WTC11 (cell line): Measurements from ENCODE around the gene FNDC3B. TPM values are rescaled to one million over a fixed set of nuclear protein-coding genes. Genes with fewer than 3 reads are reported as not detected.

Source experiments
- ATAC-seq: fragments of 200-7000 bp; cut with Tn5 transposase; 2 replicates; pipeline ENCODE4 v1.10.0; 2021; ENCODE audit warnings: mild to moderate bottlenecking, moderate library complexity
- CTCF ChIA-PET: fragments of 300-600 bp; sonication (Branson Sonifier 250); formaldehyde crosslinking; loops from one replicate; lab custom pipeline; 2021; ENCODE audit warnings: antibody characterized with exemption; lab: Charles Lee
- POLR2A ChIA-PET: fragments of 350-600 bp; sonication (Branson Sonifier 250); formaldehyde crosslinking; loops from one replicate; lab custom pipeline; 2021; ENCODE audit warnings: antibody characterized with exemption; lab: Charles Lee
- DNase-seq: peaks from one replicate; pipeline ENCODE4 v3.0.0; 2021; ENCODE audit warnings: low spot score
- H3K27ac Mint-ChIP-seq: 2 replicates; pipeline ENCODE4 v1.8.0; 2021; ENCODE audit warnings: mixed read lengths
- H3K27me3 Mint-ChIP-seq: 2 replicates; pipeline ENCODE4 v1.8.0; 2021; ENCODE audit warnings: low read depth, mild to moderate bottlenecking, moderate library complexity, mixed read lengths
- H3K36me3 Mint-ChIP-seq: 2 replicates; pipeline ENCODE4 v1.8.0; 2021; ENCODE audit warnings: mixed read lengths
- H3K4me1 Mint-ChIP-seq: 2 replicates; pipeline ENCODE4 v1.8.0; 2022; ENCODE audit warnings: mixed read lengths
- H3K4me3 Mint-ChIP-seq: 2 replicates; pipeline ENCODE4 v1.8.0; 2021; ENCODE audit warnings: mild to moderate bottlenecking, moderate library complexity, mixed read lengths
- H3K9me3 Mint-ChIP-seq: 2 replicates; pipeline ENCODE4 v1.8.0; 2021; ENCODE audit warnings: mixed read lengths
- AR ChIP-seq: fragments of 250-450 bp; sonication (Bioruptor Pico); IDR thresholded peaks from 2 replicates; pipeline ENCODE4 v1.9.0; 2021; ENCODE audit warnings: mild to moderate bottlenecking
- CREB1 ChIP-seq: sonication (generic); formaldehyde crosslinking; IDR thresholded peaks from 2 replicates; pipeline ENCODE4 v1.8.0; 2023; ENCODE audit warnings: mild to moderate bottlenecking, missing genetic modification reagents
- CREM ChIP-seq: sonication (generic); formaldehyde crosslinking; IDR thresholded peaks from 2 replicates; pipeline ENCODE4 v1.8.1; 2022; ENCODE audit warnings: mild to moderate bottlenecking, missing genetic modification reagents, moderate library complexity
- E2F1 ChIP-seq: sonication (generic); formaldehyde crosslinking; IDR thresholded peaks from 2 replicates; pipeline ENCODE4 v1.8.0; 2022; ENCODE audit warnings: mild to moderate bottlenecking, missing genetic modification reagents
- GABPB1 ChIP-seq: sonication (generic); formaldehyde crosslinking; IDR thresholded peaks from 2 replicates; pipeline ENCODE4 v1.8.1; 2023; ENCODE audit warnings: mild to moderate bottlenecking, missing genetic modification reagents
- GTF2I ChIP-seq: fragments of 250-450 bp; sonication (Bioruptor Pico); conservative IDR thresholded peaks from 2 replicates; pipeline ENCODE4 v1.4.0; 2021; ENCODE audit warnings: mild to moderate bottlenecking
- NFYB ChIP-seq: sonication (generic); formaldehyde crosslinking; conservative IDR thresholded peaks from 2 replicates; pipeline ENCODE4 v1.8.0; 2022; ENCODE audit warnings: low read depth, missing genetic modification reagents
- NR3C1 ChIP-seq: sonication (generic); formaldehyde crosslinking; conservative IDR thresholded peaks from 2 replicates; pipeline ENCODE4 v1.8.1; 2023; ENCODE audit warnings: low read depth, mild to moderate bottlenecking, missing genetic modification reagents
- PREB ChIP-seq: sonication (generic); formaldehyde crosslinking; IDR thresholded peaks from 2 replicates; pipeline ENCODE4 v1.8.1; 2022; ENCODE audit warnings: mild to moderate bottlenecking, missing genetic modification reagents, moderate library complexity, borderline replicate concordance
- SOX15 ChIP-seq: fragments of 250-450 bp; sonication (Bioruptor Pico); IDR thresholded peaks from 2 replicates; pipeline ENCODE4 v1.9.0; 2021; ENCODE audit warnings: mild to moderate bottlenecking
- STAT6 ChIP-seq: sonication (generic); formaldehyde crosslinking; conservative IDR thresholded peaks from 2 replicates; pipeline ENCODE4 v1.8.1; 2023; ENCODE audit warnings: mild to moderate bottlenecking, low read depth, missing genetic modification reagents, moderate library complexity
- TCF7 ChIP-seq: sonication (generic); formaldehyde crosslinking; IDR thresholded peaks from 2 replicates; pipeline ENCODE4 v1.8.0; 2022; ENCODE audit warnings: mild to moderate bottlenecking, low read depth, missing genetic modification reagents, moderate library complexity
- USF1 ChIP-seq: sonication (generic); formaldehyde crosslinking; IDR thresholded peaks from 2 replicates; pipeline ENCODE4 v1.8.0; 2022; ENCODE audit warnings: mild to moderate bottlenecking, missing genetic modification reagents
- ZMAT4 ChIP-seq: fragments of 250-450 bp; sonication (Bioruptor Pico); IDR thresholded peaks from 2 replicates; pipeline ENCODE4 v1.9.0; 2021; ENCODE audit warnings: mild to moderate bottlenecking
- ZNF121 ChIP-seq: sonication (generic); formaldehyde crosslinking; IDR thresholded peaks from 2 replicates; pipeline ENCODE4 v1.8.0; 2023; ENCODE audit warnings: missing genetic modification reagents
- ZNF138 ChIP-seq: sonication (generic); formaldehyde crosslinking; conservative IDR thresholded peaks from 2 replicates; pipeline ENCODE4 v1.8.1; 2022; ENCODE audit warnings: mild to moderate bottlenecking, moderate library complexity, missing genetic modification reagents
- ZNF425 ChIP-seq: fragments of 250-450 bp; sonication (Bioruptor Pico); conservative IDR thresholded peaks from 2 replicates; pipeline ENCODE4 v1.9.0; 2021; ENCODE audit warnings: mild to moderate bottlenecking
- ZNF512 ChIP-seq: sonication (generic); formaldehyde crosslinking; IDR thresholded peaks from 2 replicates; pipeline ENCODE4 v1.8.1; 2022; ENCODE audit warnings: missing genetic modification reagents, borderline replicate concordance
- total RNA-seq: library from RNA; stranded (reverse); gene quantifications from 3 replicates; pipeline ENCODE4 v1.2.3, GENCODE V29; 2021

The FNDC3B gene
- total RNA-seq, 1 experiment from 2014 or later: 42.8 TPM

GRCh38 chr3:172185907-172186306, 146.5 kb downstream of the FNDC3B start:
- no peaks in the 10 kb centered on the region for H3K36me3 Mint-ChIP-seq
- H3K9me3 Mint-ChIP-seq: no peaks in the 10 kb centered on the region

GRCh38 chr3:172186607-172187006, 147.2 kb downstream of the FNDC3B start:
- no peaks in the 10 kb centered on the region for H3K36me3 Mint-ChIP-seq
- no peak for ATAC-seq
- TF ChIP-seq TCF7 (CRISPR knock-in tag): no peak
- TF ChIP-seq CREM (CRISPR knock-in tag): no peak
- no peak for TF ChIP-seq ZNF138
- no peak for TF ChIP-seq E2F1 (CRISPR knock-in tag)
- no peak for TF ChIP-seq CREB1 (CRISPR knock-in tag)
- TF ChIP-seq NFYB (CRISPR knock-in tag): no peak
- no peak for TF ChIP-seq SOX15 (CRISPR knock-in tag)
- TF ChIP-seq PREB (CRISPR knock-in tag): no peak
- TF ChIP-seq STAT6 (CRISPR knock-in tag): no peak
- TF ChIP-seq USF1 (CRISPR knock-in tag): no peak
- no peak for TF ChIP-seq ZNF425
- TF ChIP-seq AR (CRISPR knock-in tag): no peak
- TF ChIP-seq NR3C1 (CRISPR knock-in tag): no peak
- TF ChIP-seq ZNF121 (CRISPR knock-in tag): no peak
- no peak for TF ChIP-seq ZNF512 (CRISPR knock-in tag)
- TF ChIP-seq GTF2I (CRISPR knock-in tag): no peak
- TF ChIP-seq, all 79 proteins: peak for 0
- H3K27me3 Mint-ChIP-seq: no peaks in the 10 kb centered on the region
- no peak overlapping the region for H3K4me3 Mint-ChIP-seq
- CTCF ChIA-PET: interaction anchor here (1.1 to 1.6 kb wide), 3 partner anchors 15 to 146 kb away, joined by 3 to 5 read pairs (median 3); no protein-coding TSS in a partner anchor
- no peaks in the 10 kb centered on the region for H3K9me3 Mint-ChIP-seq
- no peak for DNase-seq
- H3K4me1 Mint-ChIP-seq: peaks cover 48% of the 10 kb centered on the region
- POLR2A ChIA-PET: no interaction called here
- peak overlapping the region; percentile 42 for H3K27ac Mint-ChIP-seq

More at GRCh38 chr3:172185907-172186306, 146.5 kb downstream of the FNDC3B start:
- H3K4me3 Mint-ChIP-seq: no peak overlapping the region
- no peak for TF ChIP-seq GTF2I (CRISPR knock-in tag)
- no peak for TF ChIP-seq GABPB1 (CRISPR knock-in tag)
- no peak for TF ChIP-seq ZMAT4 (CRISPR knock-in tag)
- no peak for DNase-seq
- peaks cover 48% of the 10 kb centered on the region for H3K4me1 Mint-ChIP-seq
- no peak for ATAC-seq
- ChIA-PET CTCF (interaction anchor here (1.0 to 1.6 kb wide), 3 partner anchors 16 to 146 kb away, joined by 3 to 5 read pairs (median 5); no protein-coding TSS in a partner anchor), POLR2A (no interaction called here)
- no peaks in the 10 kb centered on the region for H3K27me3 Mint-ChIP-seq
- H3K27ac Mint-ChIP-seq: no peak overlapping the region
